NK-92 (cell line): ENCODE data around the gene ARID3B.

ENCODE experiments used
- DNase-seq: peaks from one replicate; lab custom pipeline; 2025; ENCODE audit not compliant: unreplicated experiment; lab: John Stamatoyannopoulos, UW

Gene ARID3B

DNA sequence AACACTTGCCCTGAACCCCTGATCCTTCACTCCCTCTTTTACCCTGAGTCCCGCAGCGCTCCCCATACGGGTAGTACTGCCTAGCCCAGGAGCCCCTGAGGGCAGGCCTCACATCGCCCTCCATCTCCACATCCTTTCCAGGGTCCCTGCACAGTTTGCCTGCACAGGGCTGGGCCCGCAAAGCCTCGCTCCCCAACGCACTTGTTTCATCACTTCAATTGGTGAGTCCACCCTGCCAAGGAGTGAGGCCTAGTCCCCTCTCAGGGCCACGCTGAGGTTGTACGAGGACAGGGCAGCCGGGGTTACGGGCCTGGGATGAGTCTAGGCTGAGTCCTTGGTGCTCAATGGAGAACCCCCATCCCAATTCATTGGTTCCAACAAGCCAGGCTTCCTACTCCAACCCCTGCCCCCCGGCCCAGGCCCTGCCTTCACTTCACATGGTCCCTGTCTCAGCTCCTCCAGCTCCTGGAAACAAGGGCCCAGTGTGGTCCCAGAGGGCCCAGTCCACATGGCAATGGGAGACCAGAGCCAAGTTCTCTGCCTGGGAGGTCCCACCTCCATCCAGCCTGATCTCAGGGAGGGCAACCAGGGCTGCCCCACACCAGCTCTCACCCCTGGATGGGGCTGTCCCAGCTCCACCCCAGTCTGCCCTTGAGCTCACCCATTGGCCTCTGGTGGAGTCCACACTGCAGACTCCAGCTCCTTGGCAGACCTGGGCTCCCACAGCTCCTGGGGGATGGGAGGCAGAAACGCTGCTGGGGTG is 62.2 kb downstream of the ARID3B start:
- DNase-seq, result no peak

DNA sequence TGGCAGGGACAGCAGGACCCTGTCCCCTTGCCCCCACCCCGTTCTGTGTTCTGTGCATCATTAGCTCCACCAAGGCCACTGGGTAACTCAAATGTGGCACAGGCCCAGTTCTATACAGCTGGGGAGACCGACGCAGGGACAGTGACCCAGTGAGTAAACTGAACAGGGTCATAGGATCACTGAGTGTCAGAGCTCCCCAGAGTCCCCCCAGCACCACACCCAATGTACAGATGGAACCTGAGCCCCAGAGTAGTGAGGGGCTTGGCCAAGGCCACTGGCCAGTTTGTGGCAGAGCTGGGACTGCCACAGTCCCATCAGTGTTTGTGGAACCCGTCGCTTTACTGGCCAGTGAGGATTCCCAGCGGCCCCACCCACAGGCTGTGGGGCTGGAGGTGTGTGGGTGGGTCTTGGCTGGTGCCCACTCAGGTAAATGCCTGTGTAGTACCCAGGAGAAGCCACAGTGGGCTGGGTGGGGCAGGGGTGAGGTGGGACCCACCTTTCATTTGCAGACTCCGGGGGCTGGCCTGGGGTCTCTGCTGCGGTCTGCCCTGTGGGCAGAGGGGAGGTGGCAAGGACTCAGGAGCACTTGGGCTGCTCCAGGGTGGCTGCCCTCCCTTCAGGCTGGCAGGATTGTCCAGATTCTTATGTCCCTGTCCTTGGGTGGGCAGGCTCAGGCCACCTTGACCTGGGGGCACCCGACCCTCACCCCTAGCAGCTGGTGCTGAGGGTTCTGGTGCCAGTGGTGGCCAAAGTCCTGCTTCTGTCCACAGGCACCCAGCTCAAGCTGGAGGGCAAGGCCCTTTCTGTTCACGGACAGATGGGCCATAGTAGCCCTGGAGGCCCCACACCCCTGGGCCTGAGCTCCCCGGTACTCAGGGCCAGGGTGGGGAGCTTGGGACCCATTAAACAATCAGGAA is 63.0 kb downstream of the ARID3B start:
- DNase-seq, result no peak

DNA sequence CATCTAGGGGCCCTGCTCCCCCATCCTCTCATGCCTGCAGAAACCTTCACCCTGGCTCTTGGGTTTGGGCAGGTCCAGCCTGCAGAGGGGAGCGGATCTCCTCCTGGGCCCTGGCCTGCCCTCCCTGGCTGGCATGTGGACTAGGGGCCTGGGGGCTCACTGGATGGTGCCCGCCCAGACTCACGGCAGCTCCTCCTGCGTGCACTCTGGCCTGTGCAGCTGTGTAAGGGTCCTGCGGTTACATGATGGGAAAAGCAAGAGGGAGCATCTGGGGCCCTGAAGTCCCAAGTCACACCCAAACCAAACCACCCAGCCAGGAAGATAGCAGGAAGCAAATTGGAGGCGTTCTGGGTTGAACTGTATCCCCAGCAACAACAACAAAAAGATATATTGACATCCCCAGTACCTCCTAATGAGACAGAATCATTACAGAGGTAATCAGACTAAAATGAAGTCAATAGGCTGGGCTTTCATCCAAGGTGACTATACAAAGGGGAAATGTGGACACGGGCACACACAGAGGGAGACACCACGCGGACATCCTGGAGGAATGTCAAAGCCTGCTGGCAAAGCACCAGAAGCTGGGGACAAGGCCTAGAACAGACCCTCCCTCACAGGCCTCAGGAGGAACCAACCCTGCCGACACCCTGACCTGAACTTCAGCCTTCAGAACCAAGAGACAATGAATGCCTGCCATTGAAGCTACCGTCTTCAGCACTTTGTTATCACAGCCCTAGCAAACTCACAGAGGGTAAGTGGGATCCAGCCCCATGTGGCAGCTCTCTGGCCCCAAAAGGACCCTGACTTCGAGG is 64.2 kb downstream of the ARID3B start:
- DNase-seq, result no peak

DNA sequence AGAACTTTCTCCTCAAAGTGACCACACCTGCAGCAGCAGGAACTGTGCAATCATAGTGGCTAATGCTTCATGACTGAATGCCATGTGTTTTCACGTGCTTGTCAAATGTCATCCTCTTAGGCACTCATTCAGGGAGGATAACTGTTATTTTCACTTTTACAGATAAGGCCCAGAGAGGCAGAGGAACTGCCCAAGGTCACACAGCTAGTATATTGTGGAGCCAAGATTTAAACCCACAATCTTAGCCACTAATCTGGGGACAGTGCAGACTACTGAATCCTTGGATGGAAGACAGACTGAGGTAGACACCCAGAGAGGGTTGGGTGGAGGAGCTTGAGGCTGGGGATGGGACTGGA is 64.8 kb downstream of the ARID3B start:
- no peak for DNase-seq

DNA sequence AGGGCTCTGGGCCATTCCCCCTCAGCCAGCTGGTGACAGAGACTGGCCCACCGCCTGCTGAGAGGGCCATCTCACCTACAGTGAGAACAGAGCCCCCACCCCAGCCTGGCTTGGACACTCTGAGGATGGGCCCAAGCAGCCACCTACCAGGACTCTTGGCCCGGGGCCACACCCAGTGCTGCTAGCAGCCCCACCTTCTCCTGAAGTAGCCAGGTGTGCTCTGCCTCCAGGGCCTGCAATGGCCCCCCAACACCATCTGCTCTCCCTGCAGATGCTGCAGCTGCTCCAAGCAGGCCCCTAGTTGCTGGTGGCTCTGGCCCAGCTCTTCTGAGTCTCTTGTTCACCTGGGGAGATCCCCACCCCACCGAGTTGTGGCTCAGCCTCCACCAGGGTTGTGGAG is 67.8 kb downstream of the ARID3B start:
- DNase-seq, result no peak

DNA sequence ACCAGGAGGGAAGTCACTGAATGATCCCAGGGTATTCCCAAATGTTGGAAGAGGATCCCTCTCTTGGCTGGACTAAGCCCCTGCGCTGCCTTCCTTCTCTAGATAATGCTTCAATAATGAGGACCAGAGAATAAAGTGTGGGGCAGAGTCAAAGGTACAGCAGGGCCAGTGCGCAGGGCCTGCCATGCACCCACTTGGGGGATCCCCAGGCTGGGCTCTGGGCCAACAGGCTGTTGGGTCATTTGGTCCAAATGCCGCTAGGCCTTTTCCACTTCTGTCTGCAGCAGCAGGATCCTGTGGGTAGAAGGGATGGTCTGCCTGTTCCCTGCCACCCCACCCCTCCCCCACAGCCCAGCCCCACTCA is 68.9 kb downstream of the ARID3B start:
- DNase-seq, result no peak

DNA sequence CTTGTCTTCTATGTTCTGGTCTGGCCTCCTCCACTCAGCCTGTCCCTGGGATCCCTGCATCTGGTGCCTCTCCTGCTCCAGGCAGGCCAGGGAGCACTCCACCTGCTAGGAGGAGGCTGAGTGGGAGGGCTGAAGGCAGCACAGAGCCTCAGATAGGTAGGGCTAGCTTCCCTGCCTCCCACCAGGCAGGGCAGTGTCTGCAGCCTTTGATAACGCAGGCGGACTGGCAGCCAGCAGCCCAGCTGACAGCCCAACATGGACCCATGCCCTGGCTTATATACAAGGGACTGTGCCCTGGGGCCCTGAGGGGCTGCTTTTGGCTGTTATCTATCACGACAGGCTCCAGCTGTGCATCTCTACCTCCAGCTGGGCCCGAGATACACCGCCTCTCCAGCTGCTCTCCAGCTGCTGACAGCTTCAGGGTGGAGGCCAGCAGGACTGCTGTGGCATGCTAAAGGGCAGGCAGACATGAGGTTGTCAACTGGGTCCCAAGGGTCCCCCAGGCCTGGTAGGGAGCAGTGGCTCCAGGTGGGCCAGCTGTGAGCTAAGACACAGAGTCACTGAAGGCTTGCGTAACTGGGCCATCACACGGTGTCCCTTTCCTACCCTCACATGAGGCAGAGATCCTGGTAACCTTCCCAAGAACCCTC is 69.4 kb downstream of the ARID3B start:
- no peak for DNase-seq

DNA sequence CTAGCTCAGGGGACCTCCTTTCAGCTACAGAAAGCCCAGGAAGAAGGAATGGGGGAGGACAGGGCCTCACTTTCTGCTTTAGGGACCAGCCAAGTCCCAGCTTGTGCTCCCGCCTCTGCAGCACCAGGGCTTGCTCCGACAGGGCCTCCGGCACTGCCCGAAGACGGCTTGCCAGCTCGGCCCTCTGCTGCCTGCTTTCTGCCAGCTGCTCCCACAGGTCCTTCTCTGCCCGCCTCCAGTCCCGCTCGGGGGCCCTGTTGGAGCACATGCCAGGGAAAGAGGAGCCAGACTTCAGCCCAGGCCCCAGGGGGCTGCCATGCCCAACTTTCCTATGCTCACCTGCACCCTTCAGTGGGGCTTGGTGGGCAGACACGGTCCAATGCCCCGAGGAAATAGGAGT is 70.3 kb downstream of the ARID3B start:
- no peak for DNase-seq

DNA sequence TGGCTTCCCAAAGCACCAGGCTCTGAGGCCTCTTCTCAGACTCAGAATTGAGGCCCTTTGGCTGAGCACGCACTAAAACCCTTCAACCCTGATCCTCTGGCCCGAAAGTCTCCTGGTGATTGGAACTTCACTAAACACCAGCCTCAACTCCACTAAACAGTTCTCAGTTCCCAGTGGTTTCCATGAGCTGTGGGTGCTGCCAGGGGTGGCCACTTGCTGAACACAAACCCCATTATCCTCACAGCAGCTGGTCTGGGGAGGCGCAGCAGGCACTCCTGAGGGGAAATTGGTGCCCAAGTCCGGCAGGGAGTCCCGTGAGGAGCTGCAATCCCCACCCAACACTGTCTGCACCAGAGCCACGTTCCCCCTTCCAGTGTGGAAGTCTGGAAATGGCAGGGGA is 70.8 kb downstream of the ARID3B start:
- DNase-seq, result no peak

DNA sequence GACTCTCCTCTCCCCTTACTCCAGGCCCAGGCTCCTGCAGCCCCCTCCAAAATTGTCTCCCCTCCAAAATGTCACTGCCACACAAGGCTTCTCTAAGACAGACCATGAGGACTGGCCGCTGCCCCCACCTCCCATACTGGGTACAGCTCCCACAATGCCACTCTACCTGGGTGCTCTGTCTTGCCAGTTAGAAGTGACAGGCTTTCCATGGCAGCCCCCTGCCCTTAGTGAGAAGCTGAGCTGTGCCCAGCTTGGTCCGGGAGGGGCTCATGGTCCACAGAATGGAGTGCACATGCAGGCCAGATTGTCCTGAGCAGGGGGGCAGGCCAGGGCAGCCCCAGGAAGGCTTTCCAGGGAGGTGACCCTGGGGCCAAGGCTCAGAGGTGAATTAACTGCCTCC is 71.7 kb downstream of the ARID3B start:
- DNase-seq, result no peak

DNA sequence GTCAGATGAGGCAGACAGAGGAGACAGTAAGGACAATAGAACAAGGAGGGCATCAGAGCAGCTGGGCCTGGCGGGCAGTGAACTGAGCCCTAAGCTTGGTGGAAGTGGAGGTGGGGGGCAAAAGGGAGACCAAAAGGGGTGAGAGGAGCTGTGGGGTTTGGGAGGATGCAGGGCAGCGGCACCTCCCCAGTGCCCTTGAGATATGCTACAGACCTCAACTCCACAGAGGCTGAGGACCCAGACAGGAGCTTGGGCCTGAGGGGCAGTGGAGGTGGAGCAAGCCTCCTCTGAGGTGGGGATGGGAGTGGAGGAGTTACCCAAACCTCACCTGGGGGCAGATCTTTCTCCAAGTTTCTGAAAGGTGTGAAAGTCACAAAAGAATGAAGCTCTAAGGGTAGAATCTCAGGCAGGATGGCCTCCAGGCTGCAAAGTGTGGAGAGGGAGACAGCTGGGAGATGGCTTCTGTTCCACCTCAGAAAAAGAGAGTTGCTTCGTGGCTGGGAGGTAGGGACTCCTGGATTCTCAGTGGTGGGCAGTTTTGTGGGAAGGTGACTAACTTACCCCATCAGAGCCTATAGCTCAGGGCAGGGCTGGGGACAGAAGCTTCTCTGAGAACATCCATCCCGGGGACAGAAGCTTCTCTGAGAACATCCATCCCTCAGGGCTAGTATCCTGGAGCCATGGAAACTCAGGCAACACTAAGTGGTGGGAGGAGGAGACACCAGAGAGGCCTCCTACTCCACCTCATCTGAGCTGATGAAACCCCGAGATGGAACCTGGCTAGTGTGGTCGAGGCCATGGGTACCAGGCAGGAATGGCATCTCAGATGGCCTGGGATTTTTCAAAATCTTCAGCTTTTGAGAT is 72.3 kb downstream of the ARID3B start:
- no peak for DNase-seq

DNA sequence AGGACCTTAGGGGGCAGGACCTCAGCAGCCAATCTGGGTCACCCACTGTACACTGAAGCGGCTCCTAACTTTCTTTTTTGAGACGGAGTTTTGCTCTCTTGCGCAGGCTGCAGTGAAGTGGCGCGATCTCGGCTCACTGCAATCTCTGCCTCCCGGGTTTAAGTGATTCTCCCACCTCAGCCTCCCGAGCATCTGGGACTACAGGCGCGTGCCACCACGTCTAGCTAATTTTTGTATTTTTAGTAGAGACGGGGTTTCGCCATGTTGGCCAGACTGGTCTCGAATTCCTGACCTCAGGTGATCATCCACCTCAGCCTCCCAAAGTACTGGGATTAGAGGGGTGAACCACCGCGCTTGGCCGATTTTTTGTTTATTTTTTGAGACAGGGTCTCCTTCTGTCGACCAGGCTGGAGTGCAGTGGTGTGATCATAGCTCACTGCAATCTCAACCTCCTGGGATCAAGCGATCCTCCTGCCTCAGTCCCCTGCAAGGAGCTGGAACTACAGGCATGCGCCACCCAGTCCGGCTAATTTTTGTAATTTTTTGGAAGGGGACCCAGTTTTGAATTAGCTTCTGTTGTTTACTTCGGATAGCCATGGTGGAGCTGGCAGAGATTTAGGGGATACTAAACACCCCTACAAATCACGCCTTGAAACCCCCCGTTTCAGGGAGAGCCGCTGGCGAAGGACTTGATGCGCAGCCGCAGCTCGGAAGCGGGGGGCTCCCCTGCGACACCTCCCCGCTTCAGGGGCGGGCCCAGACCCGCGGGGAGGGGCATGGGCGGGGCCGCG is 73.1 kb downstream of the ARID3B start:
- no peak for DNase-seq

DNA sequence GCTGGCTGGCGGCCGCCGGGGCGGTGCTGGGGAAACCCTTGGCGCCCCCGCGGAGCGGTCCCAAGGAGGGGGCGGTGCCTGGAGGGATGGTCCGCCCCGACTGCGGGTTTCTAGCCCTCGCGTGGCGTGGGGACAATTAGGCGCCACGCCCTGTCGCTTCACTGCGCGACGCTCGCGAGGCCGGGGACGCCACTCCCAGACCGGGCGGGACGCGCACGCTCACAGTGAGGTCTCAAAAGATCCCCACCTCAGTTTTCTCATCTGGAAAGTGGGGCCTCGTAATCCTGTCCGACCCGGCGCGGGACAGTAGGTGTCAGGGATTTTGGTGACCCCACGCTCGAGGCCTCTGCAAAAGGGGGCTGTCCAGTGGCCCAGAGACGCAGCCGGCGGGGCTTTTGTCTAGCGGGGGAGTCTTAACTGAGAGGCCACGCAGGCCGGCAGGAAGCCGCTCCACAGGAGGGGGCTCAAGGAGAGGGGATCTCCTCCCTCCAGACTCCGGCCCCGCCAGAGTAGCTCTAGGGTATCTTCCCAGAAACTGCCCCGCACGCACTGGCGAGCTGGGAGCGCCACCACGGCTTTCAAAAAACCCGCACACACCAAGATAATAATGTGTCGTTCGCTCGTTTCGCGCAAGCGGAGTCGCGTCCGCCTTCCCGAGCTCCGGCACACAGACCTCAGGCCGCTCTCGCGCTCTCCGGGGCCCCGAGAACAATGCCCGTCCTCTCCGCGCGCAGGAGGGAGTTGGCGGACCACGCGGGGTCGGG is 73.9 kb downstream of the ARID3B start:
- DNase-seq, result peak; percentile 55

DNA sequence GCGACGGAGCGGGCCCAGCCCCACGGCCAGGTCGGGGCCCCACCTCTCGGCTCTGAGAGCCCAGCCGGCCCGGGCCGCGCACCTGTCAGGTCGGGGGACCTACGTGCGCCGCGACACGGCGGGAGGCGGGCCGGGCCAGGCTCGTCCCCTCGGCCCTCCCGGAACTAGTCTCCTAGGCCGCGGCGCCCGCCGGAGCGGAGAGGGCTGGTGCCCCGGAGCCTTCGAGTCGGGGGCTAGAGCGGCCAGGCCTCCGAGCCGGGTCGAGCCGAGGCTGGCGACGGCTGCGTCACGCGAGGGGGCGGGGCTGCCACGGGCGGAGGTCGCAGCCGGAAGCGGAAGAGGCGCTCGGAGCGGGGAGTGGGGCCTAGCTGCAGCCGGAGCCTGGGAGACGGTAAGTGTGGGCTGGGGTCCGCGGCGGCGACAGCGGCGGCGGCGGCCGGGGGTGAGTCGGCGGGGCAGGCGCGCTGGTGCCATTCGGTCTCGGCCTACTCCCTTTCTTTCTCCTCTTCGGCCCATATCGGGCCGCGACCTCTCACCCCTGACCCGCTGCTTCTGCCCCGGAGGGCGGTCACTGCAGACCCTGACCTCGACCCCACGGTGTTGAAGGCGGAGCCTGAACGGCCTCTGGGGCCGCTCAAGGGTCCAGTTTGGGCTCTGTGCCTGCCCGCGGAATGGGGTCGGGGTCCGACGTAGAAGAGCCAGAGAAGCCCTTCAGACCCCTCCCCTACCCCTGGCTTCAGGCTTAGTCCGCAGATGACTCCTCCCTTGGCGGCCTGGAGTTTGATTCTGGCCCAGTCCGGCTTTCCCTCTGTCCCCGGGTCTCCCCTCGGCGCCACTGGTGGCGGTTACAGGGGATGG is 74.7 kb downstream of the ARID3B start, which contains the start of gene CLK3:
TSS of gene CLK3 (plus strand) at position 329 of the 858 bp plus-strand sequence. CDS start 3,361 bp downstream, outside the sequence.
- DNase-seq, result peak; percentile 61

DNA sequence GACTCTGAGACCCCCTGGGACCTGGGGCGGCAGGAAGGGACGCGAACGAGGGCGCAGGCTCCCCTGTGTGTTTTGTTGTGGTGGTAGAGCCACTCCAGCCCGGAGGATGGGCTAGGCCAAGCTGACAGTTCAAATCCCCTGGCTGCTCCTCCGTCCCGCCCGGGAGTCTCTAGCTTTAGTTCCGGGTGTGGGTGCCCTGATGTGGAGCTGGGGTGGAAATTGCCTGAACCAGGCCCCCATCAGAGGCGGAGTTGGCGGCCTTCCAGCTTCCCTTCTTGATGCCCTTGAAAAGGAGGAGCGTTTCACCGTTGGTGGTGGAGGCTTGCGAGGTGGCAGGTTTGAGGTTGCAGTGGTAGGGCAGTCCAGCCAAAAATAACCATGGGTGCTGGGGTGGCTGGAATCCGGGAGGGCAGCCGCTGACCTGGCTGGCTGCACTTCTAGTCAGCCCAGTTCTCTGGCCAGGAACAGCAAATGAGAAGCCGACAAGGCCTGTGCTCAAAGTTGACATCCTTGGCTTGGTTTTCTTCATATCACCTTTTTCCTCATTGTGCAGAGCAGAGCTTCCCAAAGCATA is 75.4 kb downstream of the ARID3B start:
- DNase-seq, result no peak

DNA sequence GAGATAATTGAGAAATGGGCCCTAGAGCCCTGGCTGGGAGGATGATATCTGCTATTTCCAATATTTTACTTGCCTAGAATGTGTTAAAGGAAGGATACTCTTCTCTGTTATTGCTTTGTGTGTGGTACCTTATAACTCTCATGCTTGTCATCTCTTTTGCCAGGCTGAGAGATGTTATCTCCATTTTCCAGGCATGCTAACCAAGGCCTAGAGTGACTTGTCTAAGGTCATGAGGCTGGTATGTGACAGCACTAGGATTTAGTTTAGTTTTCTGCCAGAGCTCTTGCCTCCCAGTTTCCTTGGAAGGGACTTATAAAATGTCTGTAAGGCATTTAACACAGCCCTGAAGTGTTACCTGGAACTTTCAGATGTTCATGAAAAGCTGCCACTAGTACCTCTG is 76.0 kb downstream of the ARID3B start:
- DNase-seq, result no peak
